Tibial nerve (tissue), 4 donors: ENCODE measurements around the gene ATF7. TPM values are rescaled to one million over a fixed set of nuclear protein-coding genes. Genes with fewer than 3 reads are reported as not detected.

Experiments used
- DNase-seq, 2 donors: peaks; one replicate each; pipeline ENCODE4 v3.0.0-alpha.2; 2019; ENCODE audit warnings: low spot score in 2 of 2
- H3K27ac ChIP-seq, 4 donors: fragments of 200-600 bp; sonication (generic) in 3 of 4; one replicate each; pipeline ENCODE4 v1.5.1; 2017 to 2019; ENCODE audit warnings: mild to moderate bottlenecking in 1 of 4
- H3K27me3 ChIP-seq, 2 donors: fragments of 200-600 bp; sonication (generic) in 1 of 2; one replicate each; pipeline versions ENCODE4 v1.5.1 to v1.6.0; 2017 to 2019
- H3K36me3 ChIP-seq, 3 donors: fragments of 200-600 bp; sonication (generic); one replicate each; pipeline ENCODE4 v1.5.1; 2018 to 2019
- H3K4me1 ChIP-seq, 4 donors: fragments of 200-600 bp; sonication (generic) in 3 of 4; one replicate each; pipeline ENCODE4 v1.5.1; 2017 to 2019
- H3K4me3 ChIP-seq, 4 donors: fragments of 200-600 bp; sonication (generic) in 3 of 4; one replicate each; pipeline ENCODE4 v1.5.1; 2017 to 2019; ENCODE audit warnings: mild to moderate bottlenecking in 1 of 4, moderate library complexity in 1 of 4
- H3K9me3 ChIP-seq, 4 donors: fragments of 200-600 bp; sonication (generic) in 3 of 4; one replicate each; pipeline ENCODE4 v1.5.1; 2017 to 2019
- EP300 ChIP-seq, 2 donors: sonication (generic); formaldehyde crosslinking; IDR thresholded peaks; one replicate each; pipeline ENCODE4 v1.6.1; 2017; ENCODE audit warnings: antibody characterized with exemption in 2 of 2, mild to moderate bottlenecking in 1 of 2
- POLR2A ChIP-seq, 2 donors: fragments of 450-650 bp; IDR thresholded peaks; one replicate each; pipeline ENCODE4 v1.6.1; 2017; ENCODE audit warnings: antibody characterized with exemption in 2 of 2, mild to moderate bottlenecking in 2 of 2, moderate library complexity in 2 of 2
- WGBS, 2 donors: methylation state at CpG; one replicate each; pipeline ENCODE4 v1.1.5; 2018; 5-methylcytosine and 5-hydroxymethylcytosine counted together
- total RNA-seq, 4 donors: library from RNA; depleted of rRNA; stranded (reverse); fragments of >200 nt; gene quantifications; one replicate each; pipeline ENCODE4 v1.1.0, GENCODE V29; 2016
- TF ChIP-seq, protein P1 (sequence below), 5 experiments: fragments of 200-600 bp in 3 of 5; fragments of 450-650 bp in 2 of 5; sonication (generic) in 3 of 5; IDR thresholded peaks; one replicate each; pipeline ENCODE4 v1.5.1; 2016 to 2019; ENCODE audit warnings: antibody characterized with exemption in 5 of 5, mild to moderate bottlenecking in 3 of 5, moderate library complexity in 2 of 5

The ATF7 gene
- total RNA-seq, 4 donors from 2014 or later = 30.1 to 47.9 (median 34.4) TPM

DNA sequence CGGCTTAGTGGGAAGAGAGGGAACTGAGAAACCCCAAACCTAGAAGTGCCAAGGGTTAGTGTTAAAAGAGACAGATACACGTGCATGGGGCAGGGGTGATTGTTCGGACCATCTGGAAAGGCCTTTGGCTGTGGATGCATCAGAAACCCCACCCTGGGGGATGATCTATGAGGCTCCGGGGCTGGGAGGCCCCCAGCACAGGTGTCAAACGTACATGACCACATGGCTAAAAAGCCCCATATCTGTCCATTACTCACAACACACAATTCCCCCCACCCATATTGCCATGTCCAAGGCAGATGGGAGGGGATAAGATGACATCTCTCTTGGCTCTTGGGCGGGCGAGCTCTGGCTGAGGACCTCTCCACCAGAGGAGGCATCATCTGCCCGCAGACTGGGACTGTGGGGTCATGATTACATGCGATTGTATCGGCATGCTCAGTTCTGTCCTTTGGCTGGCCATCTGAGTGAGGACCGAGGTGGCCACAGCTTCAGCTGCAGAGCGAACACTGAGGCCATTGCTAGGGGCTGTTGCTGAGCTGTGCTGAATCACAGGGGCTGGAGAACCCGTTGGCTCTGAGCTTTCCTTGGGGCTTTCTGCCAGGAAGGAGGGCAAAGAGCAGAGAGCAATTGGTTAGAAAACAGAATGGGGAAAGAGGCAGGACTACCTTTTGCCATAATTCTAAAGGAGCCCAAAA, 109.3 kb downstream of the ATF7 start:
- Histone ChIP-seq H3K4me3 (no peak overlapping the region), H3K27ac (no peak overlapping the region), H3K27me3 (no peaks in the 10 kb centered on the region), H3K4me1 (no peaks in the 10 kb centered on the region), H3K36me3 (peaks cover 0 to 100% (median 24%) of the 10 kb centered on the region in 3 donors), H3K9me3 (no peaks in the 10 kb centered on the region)
- 83% methylated on average over 13 of the region's 13 CpGs for WGBS, 2 donors
- no peak for DNase-seq
- no peak for TF ChIP-seq EP300 (IDR thresholded peaks at IDR 0.05)
- TF ChIP-seq POLR2A (IDR thresholded peaks at IDR 0.05) = no peak
- TF ChIP-seq, protein P1, sequence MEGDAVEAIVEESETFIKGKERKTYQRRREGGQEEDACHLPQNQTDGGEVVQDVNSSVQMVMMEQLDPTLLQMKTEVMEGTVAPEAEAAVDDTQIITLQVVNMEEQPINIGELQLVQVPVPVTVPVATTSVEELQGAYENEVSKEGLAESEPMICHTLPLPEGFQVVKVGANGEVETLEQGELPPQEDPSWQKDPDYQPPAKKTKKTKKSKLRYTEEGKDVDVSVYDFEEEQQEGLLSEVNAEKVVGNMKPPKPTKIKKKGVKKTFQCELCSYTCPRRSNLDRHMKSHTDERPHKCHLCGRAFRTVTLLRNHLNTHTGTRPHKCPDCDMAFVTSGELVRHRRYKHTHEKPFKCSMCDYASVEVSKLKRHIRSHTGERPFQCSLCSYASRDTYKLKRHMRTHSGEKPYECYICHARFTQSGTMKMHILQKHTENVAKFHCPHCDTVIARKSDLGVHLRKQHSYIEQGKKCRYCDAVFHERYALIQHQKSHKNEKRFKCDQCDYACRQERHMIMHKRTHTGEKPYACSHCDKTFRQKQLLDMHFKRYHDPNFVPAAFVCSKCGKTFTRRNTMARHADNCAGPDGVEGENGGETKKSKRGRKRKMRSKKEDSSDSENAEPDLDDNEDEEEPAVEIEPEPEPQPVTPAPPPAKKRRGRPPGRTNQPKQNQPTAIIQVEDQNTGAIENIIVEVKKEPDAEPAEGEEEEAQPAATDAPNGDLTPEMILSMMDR (IDR thresholded peaks at IDR 0.05) = no peak

DNA sequence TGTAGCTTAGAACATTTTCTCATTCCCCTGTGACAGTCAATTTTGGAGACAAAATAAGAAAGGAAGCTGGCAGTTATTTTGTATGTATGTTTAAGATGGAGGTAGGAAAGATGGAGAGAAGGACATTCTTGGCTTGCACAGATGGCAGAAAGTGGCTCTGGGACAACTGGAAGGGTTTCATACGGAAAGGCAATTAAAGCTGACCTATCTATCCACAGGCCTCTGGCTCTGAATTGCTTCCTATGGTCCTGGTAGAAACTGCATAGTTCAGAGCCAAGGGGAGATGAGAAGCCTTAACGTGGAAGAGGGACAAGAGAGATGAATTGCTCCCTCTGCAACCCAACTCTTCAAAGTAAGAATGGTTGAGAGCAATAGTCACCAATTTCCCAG, 110.9 kb downstream of the ATF7 start:
- no peak overlapping the region for H3K27ac ChIP-seq
- H3K27me3 ChIP-seq = no peaks in the 10 kb centered on the region
- no peaks in the 10 kb centered on the region for H3K9me3 ChIP-seq
- TF ChIP-seq, protein P1 (IDR thresholded peaks at IDR 0.05) = no peak
- TF ChIP-seq POLR2A (IDR thresholded peaks at IDR 0.05) (no peak), EP300 (IDR thresholded peaks at IDR 0.05) (no peak)
- DNase-seq = no peak
- H3K4me3 ChIP-seq = no peak overlapping the region
- H3K36me3 ChIP-seq = peaks cover 0 to 100% (median 24%) of the 10 kb centered on the region in 3 donors
- WGBS, 2 donors = 61 to 65% methylated on average over 2 of the region's 2 CpGs
- no peaks in the 10 kb centered on the region for H3K4me1 ChIP-seq

DNA sequence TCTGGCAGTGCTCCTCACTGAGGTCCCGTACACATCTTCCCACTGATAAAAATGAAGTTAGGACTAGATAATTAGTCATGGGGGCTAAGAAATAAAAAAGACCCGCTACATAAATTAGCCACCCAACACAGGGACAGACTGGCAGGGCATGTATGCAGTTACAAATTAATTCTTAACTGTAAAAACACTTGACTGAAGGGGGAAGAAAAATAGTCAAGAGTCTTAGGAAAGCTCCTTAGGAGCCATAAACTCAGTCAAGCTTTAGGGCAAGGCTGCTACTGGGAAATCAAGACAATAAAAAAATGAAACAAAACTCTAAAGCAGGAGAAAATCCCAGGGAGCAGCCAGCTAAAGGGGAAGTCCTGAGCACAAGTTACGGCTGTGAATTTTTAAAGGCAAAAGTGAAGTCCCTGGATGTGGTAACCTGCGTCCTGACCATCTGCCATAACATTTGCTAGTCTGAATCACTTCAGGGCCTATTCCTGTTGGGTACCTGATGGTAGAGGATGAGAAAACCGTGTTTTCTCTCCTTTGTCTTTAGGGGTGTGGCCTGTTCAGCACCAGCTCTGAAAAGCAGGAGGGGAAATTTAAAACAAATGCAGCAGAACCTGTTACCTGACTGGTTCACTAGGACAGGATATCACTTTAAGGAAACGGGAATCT, 111.4 kb downstream of the ATF7 start:
- Histone ChIP-seq H3K9me3 (no peaks in the 10 kb centered on the region), H3K27me3 (no peaks in the 10 kb centered on the region), H3K4me3 (no peak overlapping the region), H3K4me1 (no peaks in the 10 kb centered on the region), H3K36me3 (peaks cover 0 to 100% (median 24%) of the 10 kb centered on the region in 3 donors), H3K27ac (no peak overlapping the region)
- TF ChIP-seq EP300 (IDR thresholded peaks at IDR 0.05) = no peak
- TF ChIP-seq POLR2A (IDR thresholded peaks at IDR 0.05) = no peak
- TF ChIP-seq, protein P1 (IDR thresholded peaks at IDR 0.05) = no peak
- 81 to 82% methylated on average over 6 of the region's 6 CpGs for WGBS, 2 donors
- DNase-seq = no peak

DNA sequence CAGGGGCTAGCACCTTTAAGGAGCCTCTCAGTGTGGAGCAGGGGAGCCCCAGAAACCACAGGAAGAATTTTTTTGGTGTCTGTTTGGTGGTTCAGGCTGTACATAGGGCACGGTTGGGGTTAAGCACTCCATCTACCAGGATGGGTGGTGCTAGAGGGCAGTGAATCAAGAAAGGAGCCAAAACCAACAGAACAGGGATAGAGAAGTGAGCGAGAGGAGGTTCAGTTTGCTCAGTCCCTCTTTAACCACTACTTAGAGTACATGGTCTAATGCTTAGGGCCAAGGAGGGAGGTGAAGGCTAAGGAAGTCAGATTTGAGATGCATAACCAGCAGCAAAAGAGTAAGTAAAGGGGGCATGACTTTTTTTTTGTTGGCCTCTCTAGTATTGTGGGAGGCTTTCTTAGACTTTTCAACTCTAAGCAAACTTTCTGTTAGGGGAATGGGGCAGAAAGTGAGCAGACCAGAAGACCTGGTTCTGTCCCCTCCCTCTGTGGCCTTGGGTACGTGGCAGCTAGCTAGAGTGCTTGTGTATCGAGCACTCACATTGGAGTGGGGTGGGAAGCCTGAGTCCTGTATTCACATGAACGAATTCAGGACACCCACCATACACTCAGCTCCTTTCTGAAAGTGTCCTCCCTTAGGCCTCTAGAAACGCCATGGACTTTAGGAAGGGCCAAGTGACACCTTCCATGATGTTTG, 112.3 kb downstream of the ATF7 start:
- TF ChIP-seq POLR2A (IDR thresholded peaks at IDR 0.05) (no peak), EP300 (IDR thresholded peaks at IDR 0.05) (no peak)
- TF ChIP-seq, protein P1 (IDR thresholded peaks at IDR 0.05) = no peak
- Histone ChIP-seq H3K9me3 (no peaks in the 10 kb centered on the region), H3K27me3 (no peaks in the 10 kb centered on the region), H3K36me3 (peaks cover 0 to 94% (median 24%) of the 10 kb centered on the region in 3 donors), H3K27ac (no peak overlapping the region), H3K4me3 (no peak overlapping the region), H3K4me1 (peaks cover 0 to 3% (median 2%) of the 10 kb centered on the region in 4 donors)
- 74 to 77% methylated on average over 6 of the region's 6 CpGs for WGBS, 2 donors
- DNase-seq = no peak
